NOMO-1 (cell line): ENCODE data around the gene NUDT9.
"Not testable (repeated sequence)": the region's sequence is repeated elsewhere in the genome, so short reads cannot be mapped to it uniquely, and the experiment has no call there.

Experiments used
- DNase-seq, 2 experiments: peaks; one replicate each; lab custom pipeline; 2025; ENCODE audit not compliant: unreplicated experiment in 2 of 2; lab: John Stamatoyannopoulos, UW

The NUDT9 gene

DNA sequence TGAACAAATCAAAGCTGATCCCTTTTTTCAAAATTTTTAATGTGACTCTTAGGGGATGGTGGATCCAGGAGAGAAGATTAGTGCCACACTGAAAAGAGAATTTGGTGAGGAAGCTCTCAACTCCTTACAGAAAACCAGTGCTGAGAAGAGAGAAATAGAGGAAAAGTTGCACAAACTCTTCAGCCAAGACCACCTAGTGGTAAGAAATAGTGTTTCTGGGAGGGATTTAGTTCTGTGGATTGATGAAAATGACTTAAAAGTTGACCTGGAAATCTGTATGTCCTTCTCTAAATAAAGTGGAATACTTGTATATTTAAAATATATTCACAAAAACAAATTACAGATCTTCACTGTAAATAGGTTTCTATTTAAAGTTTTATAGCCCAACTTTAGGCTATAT is 29.2 kb downstream of the NUDT9 start:
- no peak for DNase-seq

GRCh38 chr4:87458913-87459312 is 36.5 kb downstream of the NUDT9 start:
- DNase-seq: no peak

DNA sequence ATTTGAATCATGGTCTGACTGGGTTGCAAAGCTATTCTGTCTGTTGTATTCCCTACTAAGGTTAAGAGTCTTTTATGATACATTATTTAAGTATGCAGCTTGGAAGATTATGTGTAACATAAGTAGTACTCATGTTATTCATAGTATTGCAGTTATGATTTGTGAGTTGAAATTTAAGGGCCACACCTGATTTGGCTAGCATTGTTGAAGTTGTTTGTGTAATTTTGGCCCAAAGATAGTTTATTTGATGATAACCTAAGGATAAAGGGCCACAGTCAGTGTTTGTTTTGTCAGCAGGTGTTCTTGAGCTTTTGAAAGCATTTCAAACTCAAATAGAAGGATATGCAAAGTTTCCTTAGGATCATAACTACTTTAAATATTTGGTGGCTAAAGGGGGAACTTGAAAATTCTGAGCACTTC is 38.9 kb downstream of the NUDT9 start:
- DNase-seq: no peak

DNA sequence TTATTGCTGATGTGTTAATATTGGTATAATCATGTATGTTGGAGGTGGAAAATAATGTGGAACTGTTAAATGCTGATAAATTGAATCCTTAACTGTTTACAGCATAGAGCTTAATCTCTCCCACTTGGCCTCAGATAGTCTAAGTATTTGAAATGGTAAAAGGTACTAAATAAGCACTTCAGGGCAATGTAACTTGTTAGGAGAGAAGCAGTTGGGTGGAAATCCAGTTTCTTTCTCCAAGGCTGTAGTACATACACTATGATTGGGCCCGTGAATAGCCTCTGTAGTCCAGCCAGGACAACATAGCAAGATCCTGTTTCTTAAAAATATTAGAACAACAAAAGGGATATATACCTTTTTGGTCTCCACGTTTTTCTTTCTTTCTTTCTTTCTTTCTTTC is 39.7 kb downstream of the NUDT9 start:
- no peak for DNase-seq

- DNase-seq: peak in 1 of 2 experiments; percentile 27
Measured at GRCh38 chr4:87465739-87466366, 43.5 kb downstream of the NUDT9 start.

DNA sequence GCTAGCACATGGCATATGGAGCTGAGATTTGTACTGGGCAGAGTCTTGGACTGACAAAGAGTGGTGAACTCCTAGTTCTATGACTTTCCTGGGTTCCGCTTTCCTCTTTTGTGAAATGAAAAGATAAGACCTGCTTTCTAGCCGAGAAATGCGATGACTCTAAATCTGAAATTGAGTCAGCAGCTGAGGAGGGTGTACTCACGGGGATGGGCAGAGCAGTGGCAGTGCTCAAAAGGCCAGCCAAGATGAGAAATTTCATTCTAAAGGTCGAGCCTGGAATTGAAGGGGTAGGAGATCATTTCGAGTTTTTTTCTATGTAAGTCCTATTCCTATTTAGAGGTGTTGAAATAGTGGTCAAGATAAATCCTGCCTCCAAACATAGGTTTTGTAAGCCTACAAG is 47.0 kb downstream of the NUDT9 start:
- no peak for DNase-seq

GRCh38 chr4:87476934-87477333 is 54.6 kb downstream of the NUDT9 start:
- DNase-seq: no peak

- DNase-seq: no peak
Measured at GRCh38 chr4:87478732-87479250, 56.4 kb downstream of the NUDT9 start.

- no peak for DNase-seq
Measured at GRCh38 chr4:87481377-87481776, 59.0 kb downstream of the NUDT9 start.

GRCh38 chr4:87483247-87483646 is 60.9 kb downstream of the NUDT9 start:
- DNase-seq: not testable (repeated sequence)

- not testable (repeated sequence) for DNase-seq
Measured at GRCh38 chr4:87488666-87489065, 66.3 kb downstream of the NUDT9 start.

GRCh38 chr4:87489678-87490077 is 67.3 kb downstream of the NUDT9 start:
- DNase-seq: no peak

DNA sequence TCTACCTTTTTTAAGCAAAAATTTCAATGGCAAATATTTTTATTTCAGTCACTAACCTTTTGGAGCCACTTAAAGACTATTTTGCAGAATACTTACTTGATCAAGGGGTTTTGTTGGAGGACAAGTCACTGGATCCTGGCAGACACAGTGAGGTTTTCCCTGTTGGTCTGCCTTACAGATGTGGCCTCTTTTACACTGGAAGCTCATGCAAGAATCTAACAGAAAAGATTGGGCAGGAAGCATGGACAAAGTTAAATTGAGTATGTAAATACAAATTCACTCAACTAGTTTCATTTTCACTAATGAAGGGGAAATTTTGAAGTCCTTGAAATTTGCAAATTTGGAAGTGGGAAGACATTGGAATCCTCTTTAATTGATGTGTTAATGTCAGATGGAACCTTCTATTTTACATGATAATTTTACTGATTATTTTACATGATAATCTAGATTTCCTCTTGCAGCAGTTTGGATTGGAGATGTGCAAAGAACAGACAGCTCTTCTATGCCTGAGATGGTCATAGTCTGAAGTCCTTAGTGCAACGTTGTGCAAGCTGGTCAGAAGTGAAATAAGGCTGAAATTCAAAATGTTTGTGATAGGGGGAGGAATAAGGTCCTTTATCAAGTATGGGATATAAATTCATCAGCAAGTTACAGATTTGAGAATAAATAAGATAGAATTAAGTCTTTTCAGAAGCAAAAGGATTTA is 68.4 kb downstream of the NUDT9 start:
- no peak for DNase-seq

- DNase-seq: no peak
Measured at GRCh38 chr4:87491436-87491835, 69.1 kb downstream of the NUDT9 start.

- DNase-seq: not testable (repeated sequence)
Measured at GRCh38 chr4:87491851-87492250, 69.5 kb downstream of the NUDT9 start.

DNA sequence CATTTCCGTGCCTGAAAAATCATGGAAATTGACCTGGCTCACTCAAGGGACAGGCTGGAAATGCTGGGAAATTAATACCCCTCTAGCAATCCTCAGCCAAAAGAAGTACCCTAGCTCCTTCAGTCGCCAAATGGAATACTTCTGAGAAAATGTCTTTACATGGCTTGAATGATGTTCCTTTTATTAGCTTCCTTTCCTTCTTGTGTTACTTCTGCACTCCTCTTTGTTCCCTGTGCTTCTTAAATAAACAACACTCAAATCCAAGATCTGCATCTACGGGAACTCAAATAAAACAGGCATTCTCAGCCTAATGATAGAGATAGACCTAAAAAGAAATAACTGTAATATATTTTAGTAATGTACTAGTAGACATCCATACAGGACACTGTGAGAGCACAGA is 70.7 kb downstream of the NUDT9 start:
- no peak for DNase-seq

GRCh38 chr4:87497159-87497558 is 74.8 kb downstream of the NUDT9 start:
- DNase-seq: peak in 1 of 2 experiments; percentile 5

DNA sequence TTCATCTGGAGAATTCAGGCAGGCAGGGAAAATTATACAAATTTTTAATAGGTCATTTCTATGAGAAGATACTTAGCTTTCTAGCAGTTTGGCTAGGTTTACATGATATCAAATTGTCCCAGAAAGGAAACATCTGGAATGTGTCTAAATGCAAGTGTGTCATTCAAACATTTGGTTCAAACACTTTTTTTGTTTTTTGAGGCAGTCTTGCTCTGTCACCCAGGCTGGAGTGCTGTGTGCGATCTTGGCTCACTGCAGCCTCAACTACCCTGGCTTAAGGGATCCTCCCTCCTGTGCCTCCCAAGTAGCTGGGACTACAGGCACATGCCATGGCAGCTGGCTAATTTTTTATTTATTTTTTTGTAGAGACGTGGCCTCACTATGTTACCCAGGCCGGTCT is 75.2 kb downstream of the NUDT9 start:
- no peak for DNase-seq

DNA sequence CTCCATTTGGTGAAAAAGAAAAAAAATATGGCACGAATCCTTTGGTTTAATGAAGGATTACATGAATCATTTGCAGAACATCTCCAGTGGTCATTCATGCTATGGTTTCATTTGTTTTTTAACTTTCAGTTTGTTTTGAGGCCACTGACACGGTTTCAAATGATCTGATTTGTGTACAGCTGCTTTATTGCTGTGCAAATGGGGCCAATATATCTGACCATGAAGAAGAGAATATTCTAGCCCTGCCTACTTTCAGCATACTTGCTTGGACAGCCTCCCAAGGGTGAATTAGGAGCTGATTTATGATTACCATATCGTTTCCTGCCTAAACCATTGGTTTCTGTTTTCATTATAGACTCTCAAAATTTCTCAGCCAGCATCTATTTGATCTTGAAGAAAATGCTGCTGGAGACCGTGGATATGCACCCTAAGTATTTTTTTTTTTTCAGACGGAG is 76.1 kb downstream of the NUDT9 start:
- no peak for DNase-seq

DNA sequence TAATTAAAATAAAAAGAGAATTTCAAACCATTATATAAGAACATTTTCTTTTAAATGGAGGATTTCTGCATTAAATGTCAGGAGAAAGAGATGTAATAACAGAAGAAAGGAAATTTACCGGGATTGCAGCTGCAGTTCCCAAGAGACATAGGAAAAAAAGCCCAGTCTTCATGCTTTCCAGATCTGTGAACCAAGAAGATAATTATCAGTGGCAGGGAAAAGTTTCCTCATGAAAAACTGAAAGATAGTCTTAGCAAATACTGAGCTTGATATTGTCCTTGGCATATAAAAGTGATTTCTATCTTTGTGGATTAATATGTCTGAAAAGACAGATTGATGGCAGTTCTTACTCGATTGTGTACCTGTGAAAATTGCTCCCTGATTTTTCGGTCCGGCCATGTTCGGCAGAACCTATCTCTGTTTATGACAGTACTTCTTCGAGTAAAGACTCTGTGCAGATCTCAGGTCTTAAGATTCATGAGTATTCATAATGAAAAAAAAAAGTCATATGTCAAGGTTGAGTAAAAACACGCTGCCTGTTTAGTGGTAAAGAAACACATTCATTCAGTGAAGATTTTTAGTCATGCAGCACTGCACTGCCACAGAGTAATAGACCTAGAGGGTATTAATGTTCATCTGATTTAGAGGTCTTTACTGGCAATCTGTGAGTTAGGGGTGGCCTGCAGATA is 77.2 kb downstream of the NUDT9 start:
- no peak for DNase-seq

GRCh38 chr4:87500092-87500462 is 77.7 kb downstream of the NUDT9 start:
- DNase-seq: no peak
